ENCODE results near the gene SFTPB. TPM values are rescaled to one million over a fixed set of nuclear protein-coding genes. Genes with fewer than 3 reads are reported as not detected.

The SFTPB gene
- 13.0 and 27.6 TPM in 2 replicates for total RNA-seq
- 1.1 and 3.3 TPM in 2 replicates for polyA plus RNA-seq

DNA sequence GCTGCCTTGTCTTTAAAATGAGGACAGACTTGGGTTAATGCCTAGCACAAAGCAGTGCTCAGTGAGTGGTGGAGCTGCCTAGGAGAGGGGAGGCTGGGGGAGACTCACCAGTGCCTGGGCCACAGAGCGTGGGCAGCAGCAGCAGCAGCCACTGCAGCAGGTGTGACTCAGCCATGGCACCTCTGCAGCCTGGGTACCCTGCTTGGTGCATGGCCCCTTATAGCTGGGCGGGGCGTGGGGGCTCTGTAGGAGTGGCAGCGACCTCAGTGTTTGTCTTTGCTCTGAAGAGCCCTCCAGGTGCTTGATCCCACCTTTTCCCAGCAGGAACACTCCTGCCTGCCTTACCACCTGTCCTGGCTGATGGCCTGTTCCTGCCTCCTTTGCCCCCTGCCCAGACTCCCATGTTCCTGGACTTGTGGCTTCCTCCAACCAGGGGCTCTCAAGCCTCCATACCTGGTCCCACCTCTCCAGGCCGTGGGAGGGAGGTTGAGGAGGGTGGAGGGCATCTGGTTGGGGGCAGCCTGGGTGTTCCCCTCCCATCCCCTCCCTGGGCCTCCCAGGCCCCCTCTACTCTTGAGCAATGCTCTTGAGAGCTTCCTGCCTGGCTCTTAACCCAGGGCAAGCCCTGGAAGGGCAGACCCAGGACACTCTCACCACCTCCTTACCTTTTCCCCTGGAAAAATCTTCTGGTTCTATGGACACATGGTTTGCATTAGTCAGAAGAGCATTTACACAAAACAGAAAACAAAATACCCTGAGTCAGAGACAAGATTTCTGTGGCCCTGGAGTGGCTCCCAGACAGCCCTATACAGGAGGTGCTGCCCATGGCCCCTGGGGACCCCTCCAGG is at the start of gene SFTPB:
SFTPB (minus strand) TSS at position 191 of the 848 bp plus-strand sequence; CDS start at position 175, 16 bp downstream.
- H3K9me2 ChIP-seq (replicated peaks; ENCODE audit: insufficient read depth), result no peaks in the 10 kb centered on the region
- H3K4me1 ChIP-seq (ENCODE audit: insufficient read depth), result no peaks in the 10 kb centered on the region
- DNase-seq (ENCODE audit: low spot score), result no peak
- H4K20me1 ChIP-seq (ENCODE audit: insufficient read depth, poor library complexity, severe bottlenecking), result no peaks in the 10 kb centered on the region
- no peaks in the 10 kb centered on the region for H3K27me3 ChIP-seq
- H3K4me3 ChIP-seq, result no peak within 1 kb of the TSS
- 91% methylated on average over 5 of the region's 5 CpGs for WGBS (ENCODE audit: low lambda C conversion rate, missing lambda C conversion rate)
- H3K27ac ChIP-seq, result no peak within 1 kb of the TSS
- H3K4me2 ChIP-seq, result no peak within 1 kb of the TSS
- no peaks in the 10 kb centered on the region for H3K36me3 ChIP-seq (replicated peaks; ENCODE audit: insufficient read depth, low read depth)
- H3K9me3 ChIP-seq (ENCODE audit: low read depth), result no peaks in the 10 kb centered on the region
- H3K79me2 ChIP-seq, result no peaks in the 10 kb centered on the region
- TF ChIP-seq EZH2phosphoT487 (IDR thresholded peaks at IDR 0.05; ENCODE audit: low read depth, severe bottlenecking, unreplicated experiment), result no peak
- TF ChIP-seq, protein P1, sequence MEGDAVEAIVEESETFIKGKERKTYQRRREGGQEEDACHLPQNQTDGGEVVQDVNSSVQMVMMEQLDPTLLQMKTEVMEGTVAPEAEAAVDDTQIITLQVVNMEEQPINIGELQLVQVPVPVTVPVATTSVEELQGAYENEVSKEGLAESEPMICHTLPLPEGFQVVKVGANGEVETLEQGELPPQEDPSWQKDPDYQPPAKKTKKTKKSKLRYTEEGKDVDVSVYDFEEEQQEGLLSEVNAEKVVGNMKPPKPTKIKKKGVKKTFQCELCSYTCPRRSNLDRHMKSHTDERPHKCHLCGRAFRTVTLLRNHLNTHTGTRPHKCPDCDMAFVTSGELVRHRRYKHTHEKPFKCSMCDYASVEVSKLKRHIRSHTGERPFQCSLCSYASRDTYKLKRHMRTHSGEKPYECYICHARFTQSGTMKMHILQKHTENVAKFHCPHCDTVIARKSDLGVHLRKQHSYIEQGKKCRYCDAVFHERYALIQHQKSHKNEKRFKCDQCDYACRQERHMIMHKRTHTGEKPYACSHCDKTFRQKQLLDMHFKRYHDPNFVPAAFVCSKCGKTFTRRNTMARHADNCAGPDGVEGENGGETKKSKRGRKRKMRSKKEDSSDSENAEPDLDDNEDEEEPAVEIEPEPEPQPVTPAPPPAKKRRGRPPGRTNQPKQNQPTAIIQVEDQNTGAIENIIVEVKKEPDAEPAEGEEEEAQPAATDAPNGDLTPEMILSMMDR (IDR thresholded peaks at IDR 0.05; ENCODE audit: poor library complexity), result no peak
- no peak for TF ChIP-seq EZH2 (IDR thresholded peaks at IDR 0.05; ENCODE audit: borderline replicate concordance)
- no peak within 1 kb of the TSS for H2AFZ ChIP-seq

DNA sequence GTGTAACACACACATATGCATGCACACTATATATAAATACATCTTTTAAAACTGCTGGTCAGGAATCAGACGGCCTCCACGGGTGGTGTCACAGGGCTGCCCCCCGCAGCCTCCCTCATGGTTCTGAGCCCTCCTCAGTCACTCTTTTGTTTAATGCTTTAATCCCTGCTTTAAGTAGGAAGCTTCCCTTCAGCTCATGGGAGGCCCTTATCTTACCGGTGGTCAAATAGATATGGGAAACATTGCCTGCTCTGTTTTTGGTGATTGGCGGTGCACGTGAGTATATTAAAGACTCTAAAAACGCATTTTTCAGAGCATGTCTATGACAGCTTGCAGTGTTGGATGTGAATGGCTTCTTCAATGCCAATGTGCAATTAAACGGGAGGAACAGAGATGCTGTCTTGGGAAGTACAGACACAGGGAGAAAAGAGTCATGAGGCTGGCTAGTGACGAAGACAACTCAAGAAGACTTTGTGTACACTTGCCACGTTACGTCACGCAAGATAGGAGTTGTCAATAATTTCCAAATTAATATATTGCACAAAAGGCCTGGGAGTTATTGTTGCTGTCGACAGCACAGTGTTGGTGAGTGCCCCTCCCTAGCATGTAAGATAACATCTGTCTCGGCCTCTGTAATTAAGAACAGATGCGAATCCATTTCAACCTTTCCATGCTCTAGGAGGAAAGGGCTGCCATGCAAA is 49.5 kb upstream of the SFTPB start:
- TF ChIP-seq EZH2 (IDR thresholded peaks at IDR 0.05; ENCODE audit: borderline replicate concordance) (no peak), EZH2phosphoT487 (IDR thresholded peaks at IDR 0.05; ENCODE audit: low read depth, severe bottlenecking, unreplicated experiment) (no peak)
- TF ChIP-seq, protein P1 (IDR thresholded peaks at IDR 0.05; ENCODE audit: poor library complexity), result no peak
- WGBS (ENCODE audit: low lambda C conversion rate, missing lambda C conversion rate), result 35% methylated on average over 15 of the region's 15 CpGs
- H3K4me1 ChIP-seq (ENCODE audit: insufficient read depth), result peaks cover 5% of the 10 kb centered on the region

DNA sequence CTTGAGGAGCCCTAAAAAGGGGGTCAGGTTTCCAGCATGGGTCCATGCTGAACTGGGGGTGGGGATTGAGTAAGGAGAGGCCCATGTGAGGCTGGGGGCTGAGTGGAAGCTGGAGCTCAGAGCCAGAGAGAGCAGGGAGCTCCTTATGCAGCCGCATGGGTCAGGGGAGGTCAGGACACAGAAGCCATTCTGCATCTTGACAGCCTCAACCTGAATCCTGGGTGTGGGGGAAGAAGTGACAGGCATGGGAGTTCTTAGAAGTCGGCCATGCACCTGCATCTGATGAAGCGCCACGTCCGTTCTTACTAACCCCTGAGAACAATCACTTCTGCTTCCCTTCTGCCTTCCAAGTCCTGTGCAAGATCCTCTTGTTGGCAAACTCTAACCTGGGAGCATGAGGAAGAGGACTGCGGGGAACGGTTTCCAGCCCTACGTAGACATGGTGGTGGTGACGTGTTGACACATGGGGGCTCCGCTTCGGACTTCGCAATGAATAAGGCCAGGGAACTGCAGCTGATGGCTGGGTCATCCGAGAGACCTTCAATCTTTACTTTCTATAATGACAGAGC is 48.4 kb upstream of the SFTPB start:
- Histone ChIP-seq H3K36me3 (replicated peaks; ENCODE audit: insufficient read depth, low read depth) (no peaks in the 10 kb centered on the region), H3K4me1 (ENCODE audit: insufficient read depth) (peaks cover 5% of the 10 kb centered on the region), H3K4me3 (no peak overlapping the region), H4K20me1 (ENCODE audit: insufficient read depth, poor library complexity, severe bottlenecking) (no peaks in the 10 kb centered on the region), H2AFZ (no peak overlapping the region), H3K4me2 (no peak overlapping the region), H3K9me2 (replicated peaks; ENCODE audit: insufficient read depth) (no peaks in the 10 kb centered on the region), H3K27me3 (no peaks in the 10 kb centered on the region), H3K79me2 (no peaks in the 10 kb centered on the region), H3K27ac (no peak overlapping the region), H3K9me3 (ENCODE audit: low read depth) (no peaks in the 10 kb centered on the region)
- DNase-seq (ENCODE audit: low spot score), result no peak
- TF ChIP-seq, protein P1 (IDR thresholded peaks at IDR 0.05; ENCODE audit: poor library complexity), result no peak
- no peak for TF ChIP-seq EZH2phosphoT487 (IDR thresholded peaks at IDR 0.05; ENCODE audit: low read depth, severe bottlenecking, unreplicated experiment)
- TF ChIP-seq EZH2 (IDR thresholded peaks at IDR 0.05; ENCODE audit: borderline replicate concordance), result no peak
- WGBS (ENCODE audit: low lambda C conversion rate, missing lambda C conversion rate), result 69% methylated on average over 13 of the region's 13 CpGs

More for the DNA sequence above, 49.5 kb upstream of the SFTPB start:
- no peak overlapping the region for H2AFZ ChIP-seq
- DNase-seq (ENCODE audit: low spot score), result no peak
- H3K36me3 ChIP-seq (replicated peaks; ENCODE audit: insufficient read depth, low read depth), result no peaks in the 10 kb centered on the region
- H3K9me2 ChIP-seq (replicated peaks; ENCODE audit: insufficient read depth), result no peaks in the 10 kb centered on the region
- H3K4me3 ChIP-seq, result no peak overlapping the region
- no peaks in the 10 kb centered on the region for H4K20me1 ChIP-seq (ENCODE audit: insufficient read depth, poor library complexity, severe bottlenecking)
- no peak overlapping the region for H3K4me2 ChIP-seq
- no peaks in the 10 kb centered on the region for H3K9me3 ChIP-seq (ENCODE audit: low read depth)
- no peak overlapping the region for H3K27ac ChIP-seq
- no peaks in the 10 kb centered on the region for H3K79me2 ChIP-seq
- no peaks in the 10 kb centered on the region for H3K27me3 ChIP-seq
